Measurements from ENCODE around the gene TMEM8B. TPM values are rescaled to one million over a fixed set of nuclear protein-coding genes. Genes with fewer than 3 reads are reported as not detected.
A peak's percentile ranks its signal among the peaks of the same experiment; 100 is the strongest.

Gene TMEM8B
- total and polyA plus RNA-seq, 10 of the 15 experiments (the other 5 are each of a cell fraction or from before 2014, with no cell fraction given), result 0.19 to 7.6 (median 2.5) TPM

DNA sequence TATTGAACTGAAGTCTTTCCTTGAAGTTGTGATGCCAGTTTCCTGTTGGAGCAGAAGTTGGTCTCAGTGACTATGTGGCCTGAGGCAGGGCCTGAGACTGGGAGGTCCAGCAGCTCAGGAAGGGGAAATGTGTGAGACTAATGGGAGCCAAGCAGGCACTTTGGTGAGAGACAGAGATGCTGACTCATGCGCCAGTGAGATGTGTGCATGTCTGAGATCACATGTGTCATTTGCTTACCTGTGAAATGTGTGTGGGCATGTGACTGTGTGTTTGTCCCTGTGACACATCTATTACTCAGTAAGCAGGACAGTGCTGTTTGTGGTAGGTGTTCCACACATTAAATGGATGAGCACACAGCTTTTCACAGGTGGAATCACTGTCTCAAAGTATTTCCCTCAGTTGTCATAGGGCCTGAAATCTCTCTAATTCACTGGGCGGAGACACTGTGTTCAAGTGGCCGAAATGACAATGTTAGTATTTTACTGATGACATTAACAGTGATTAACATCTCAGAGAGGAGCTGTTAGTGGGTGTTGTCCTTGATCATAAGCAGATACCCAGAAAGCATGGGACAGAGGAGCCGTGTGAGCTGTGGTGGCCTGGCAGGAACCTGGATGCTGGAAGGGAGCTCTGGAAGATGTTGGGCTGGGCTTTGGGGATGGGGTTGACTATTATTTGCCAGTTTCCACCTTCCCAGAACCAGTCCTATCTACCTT lies 30.2 kb upstream of the TMEM8B start (continued):
- TF ChIP-seq SMAD1 (IDR thresholded peaks at IDR 0.05; ENCODE audit: low read depth, partially characterized antibody), result no peak
- no peak for TF ChIP-seq NR2C1 (IDR thresholded peaks at IDR 0.05)
- TF ChIP-seq ZNF274 (IDR thresholded peaks at IDR 0.05; ENCODE audit: insufficient read depth, insufficient read length), result no peak
- TF ChIP-seq RUNX3 (IDR thresholded peaks at IDR 0.05; ENCODE audit: low read length), result no peak
- TF ChIP-seq, protein P1, sequence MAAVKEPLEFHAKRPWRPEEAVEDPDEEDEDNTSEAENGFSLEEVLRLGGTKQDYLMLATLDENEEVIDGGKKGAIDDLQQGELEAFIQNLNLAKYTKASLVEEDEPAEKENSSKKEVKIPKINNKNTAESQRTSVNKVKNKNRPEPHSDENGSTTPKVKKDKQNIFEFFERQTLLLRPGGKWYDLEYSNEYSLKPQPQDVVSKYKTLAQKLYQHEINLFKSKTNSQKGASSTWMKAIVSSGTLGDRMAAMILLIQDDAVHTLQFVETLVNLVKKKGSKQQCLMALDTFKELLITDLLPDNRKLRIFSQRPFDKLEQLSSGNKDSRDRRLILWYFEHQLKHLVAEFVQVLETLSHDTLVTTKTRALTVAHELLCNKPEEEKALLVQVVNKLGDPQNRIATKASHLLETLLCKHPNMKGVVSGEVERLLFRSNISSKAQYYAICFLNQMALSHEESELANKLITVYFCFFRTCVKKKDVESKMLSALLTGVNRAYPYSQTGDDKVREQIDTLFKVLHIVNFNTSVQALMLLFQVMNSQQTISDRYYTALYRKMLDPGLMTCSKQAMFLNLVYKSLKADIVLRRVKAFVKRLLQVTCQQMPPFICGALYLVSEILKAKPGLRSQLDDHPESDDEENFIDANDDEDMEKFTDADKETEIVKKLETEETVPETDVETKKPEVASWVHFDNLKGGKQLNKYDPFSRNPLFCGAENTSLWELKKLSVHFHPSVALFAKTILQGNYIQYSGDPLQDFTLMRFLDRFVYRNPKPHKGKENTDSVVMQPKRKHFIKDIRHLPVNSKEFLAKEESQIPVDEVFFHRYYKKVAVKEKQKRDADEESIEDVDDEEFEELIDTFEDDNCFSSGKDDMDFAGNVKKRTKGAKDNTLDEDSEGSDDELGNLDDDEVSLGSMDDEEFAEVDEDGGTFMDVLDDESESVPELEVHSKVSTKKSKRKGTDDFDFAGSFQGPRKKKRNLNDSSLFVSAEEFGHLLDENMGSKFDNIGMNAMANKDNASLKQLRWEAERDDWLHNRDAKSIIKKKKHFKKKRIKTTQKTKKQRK (IDR thresholded peaks at IDR 0.05; ENCODE audit: low read depth, low read length), result no peak
- TF ChIP-seq KDM1A (IDR thresholded peaks at IDR 0.05; ENCODE audit: borderline replicate concordance), result no peak
- TF ChIP-seq, protein P2, sequence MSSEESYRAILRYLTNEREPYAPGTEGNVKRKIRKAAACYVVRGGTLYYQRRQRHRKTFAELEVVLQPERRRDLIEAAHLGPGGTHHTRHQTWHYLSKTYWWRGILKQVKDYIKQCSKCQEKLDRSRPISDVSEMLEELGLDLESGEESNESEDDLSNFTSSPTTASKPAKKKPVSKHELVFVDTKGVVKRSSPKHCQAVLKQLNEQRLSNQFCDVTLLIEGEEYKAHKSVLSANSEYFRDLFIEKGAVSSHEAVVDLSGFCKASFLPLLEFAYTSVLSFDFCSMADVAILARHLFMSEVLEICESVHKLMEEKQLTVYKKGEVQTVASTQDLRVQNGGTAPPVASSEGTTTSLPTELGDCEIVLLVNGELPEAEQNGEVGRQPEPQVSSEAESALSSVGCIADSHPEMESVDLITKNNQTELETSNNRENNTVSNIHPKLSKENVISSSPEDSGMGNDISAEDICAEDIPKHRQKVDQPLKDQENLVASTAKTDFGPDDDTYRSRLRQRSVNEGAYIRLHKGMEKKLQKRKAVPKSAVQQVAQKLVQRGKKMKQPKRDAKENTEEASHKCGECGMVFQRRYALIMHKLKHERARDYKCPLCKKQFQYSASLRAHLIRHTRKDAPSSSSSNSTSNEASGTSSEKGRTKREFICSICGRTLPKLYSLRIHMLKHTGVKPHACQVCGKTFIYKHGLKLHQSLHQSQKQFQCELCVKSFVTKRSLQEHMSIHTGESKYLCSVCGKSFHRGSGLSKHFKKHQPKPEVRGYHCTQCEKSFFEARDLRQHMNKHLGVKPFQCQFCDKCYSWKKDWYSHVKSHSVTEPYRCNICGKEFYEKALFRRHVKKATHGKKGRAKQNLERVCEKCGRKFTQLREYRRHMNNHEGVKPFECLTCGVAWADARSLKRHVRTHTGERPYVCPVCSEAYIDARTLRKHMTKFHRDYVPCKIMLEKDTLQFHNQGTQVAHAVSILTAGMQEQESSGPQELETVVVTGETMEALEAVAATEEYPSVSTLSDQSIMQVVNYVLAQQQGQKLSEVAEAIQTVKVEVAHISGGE (CRISPR knock-in tag; IDR thresholded peaks at IDR 0.05), result no peak
- 0 out of 2 replicates have a peak, but pooled peaks have one; percentile 35 for TF ChIP-seq ATF7 (IDR thresholded peaks at IDR 0.05; ENCODE audit: low read depth)
- TF ChIP-seq FOS (IDR thresholded peaks at IDR 0.05; ENCODE audit: borderline replicate concordance, extremely low read depth, insufficient read length), result no peak
- TF ChIP-seq CREB1 (IDR thresholded peaks at IDR 0.05; ENCODE audit: low read depth), result no peak
- TF ChIP-seq, protein P3, sequence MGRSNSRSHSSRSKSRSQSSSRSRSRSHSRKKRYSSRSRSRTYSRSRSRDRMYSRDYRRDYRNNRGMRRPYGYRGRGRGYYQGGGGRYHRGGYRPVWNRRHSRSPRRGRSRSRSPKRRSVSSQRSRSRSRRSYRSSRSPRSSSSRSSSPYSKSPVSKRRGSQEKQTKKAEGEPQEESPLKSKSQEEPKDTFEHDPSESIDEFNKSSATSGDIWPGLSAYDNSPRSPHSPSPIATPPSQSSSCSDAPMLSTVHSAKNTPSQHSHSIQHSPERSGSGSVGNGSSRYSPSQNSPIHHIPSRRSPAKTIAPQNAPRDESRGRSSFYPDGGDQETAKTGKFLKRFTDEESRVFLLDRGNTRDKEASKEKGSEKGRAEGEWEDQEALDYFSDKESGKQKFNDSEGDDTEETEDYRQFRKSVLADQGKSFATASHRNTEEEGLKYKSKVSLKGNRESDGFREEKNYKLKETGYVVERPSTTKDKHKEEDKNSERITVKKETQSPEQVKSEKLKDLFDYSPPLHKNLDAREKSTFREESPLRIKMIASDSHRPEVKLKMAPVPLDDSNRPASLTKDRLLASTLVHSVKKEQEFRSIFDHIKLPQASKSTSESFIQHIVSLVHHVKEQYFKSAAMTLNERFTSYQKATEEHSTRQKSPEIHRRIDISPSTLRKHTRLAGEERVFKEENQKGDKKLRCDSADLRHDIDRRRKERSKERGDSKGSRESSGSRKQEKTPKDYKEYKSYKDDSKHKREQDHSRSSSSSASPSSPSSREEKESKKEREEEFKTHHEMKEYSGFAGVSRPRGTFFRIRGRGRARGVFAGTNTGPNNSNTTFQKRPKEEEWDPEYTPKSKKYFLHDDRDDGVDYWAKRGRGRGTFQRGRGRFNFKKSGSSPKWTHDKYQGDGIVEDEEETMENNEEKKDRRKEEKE (IDR thresholded peaks at IDR 0.05), result no peak
- no peak for TF ChIP-seq SMARCA5 (IDR thresholded peaks at IDR 0.05)
- no peak for TF ChIP-seq EGR1 (IDR thresholded peaks at IDR 0.05; ENCODE audit: borderline replicate concordance in 1 of 2, low read depth in 2 of 2, low read length in 2 of 2)
- no peak for TF ChIP-seq SMC3 (IDR thresholded peaks at IDR 0.05; ENCODE audit: borderline replicate concordance, low read length)
- TF ChIP-seq RAD21 (IDR thresholded peaks at IDR 0.05; ENCODE audit: insufficient read depth, low read depth, low read length), result no peak
- no peak for TF ChIP-seq FOXK2 (IDR thresholded peaks at IDR 0.05)
- TF ChIP-seq CBFB (IDR thresholded peaks at IDR 0.05; ENCODE audit: low read depth), result no peak
- no peak for TF ChIP-seq MXI1 (IDR thresholded peaks at IDR 0.05; ENCODE audit: low read depth, low read length)
- TF ChIP-seq RAD51 (IDR thresholded peaks at IDR 0.05), result peak; percentile 91
- TF ChIP-seq, protein P4, sequence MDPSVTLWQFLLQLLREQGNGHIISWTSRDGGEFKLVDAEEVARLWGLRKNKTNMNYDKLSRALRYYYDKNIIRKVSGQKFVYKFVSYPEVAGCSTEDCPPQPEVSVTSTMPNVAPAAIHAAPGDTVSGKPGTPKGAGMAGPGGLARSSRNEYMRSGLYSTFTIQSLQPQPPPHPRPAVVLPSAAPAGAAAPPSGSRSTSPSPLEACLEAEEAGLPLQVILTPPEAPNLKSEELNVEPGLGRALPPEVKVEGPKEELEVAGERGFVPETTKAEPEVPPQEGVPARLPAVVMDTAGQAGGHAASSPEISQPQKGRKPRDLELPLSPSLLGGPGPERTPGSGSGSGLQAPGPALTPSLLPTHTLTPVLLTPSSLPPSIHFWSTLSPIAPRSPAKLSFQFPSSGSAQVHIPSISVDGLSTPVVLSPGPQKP (IDR thresholded peaks at IDR 0.05; ENCODE audit: low read depth, low read length), result no peak

Data from GM12878 (cell line).